Loucy (cell line): Measurements from ENCODE around the gene ZNF747.

Source experiments
- H2AFZ ChIP-seq: fragments of 200-600 bp; sonication (generic); 2 replicates; pipeline ENCODE4 v1.6.0; 2016; ENCODE audit warnings: antibody characterized with exemption, mild to moderate bottlenecking, low read length, moderate library complexity
- H3F3A ChIP-seq: fragments of 200-600 bp; 2 replicates; pipeline ENCODE4 v1.6.0; 2016; ENCODE audit warnings: antibody characterized with exemption, low read depth, mild to moderate bottlenecking
- H3K27me3 ChIP-seq: fragments of 200-600 bp; sonication (generic); 2 replicates; pipeline ENCODE4 v1.6.1; 2014; ENCODE audit warnings: low read length, mild to moderate bottlenecking; ENCODE audit not compliant: insufficient read depth, poor library complexity, severe bottlenecking
- H3K36me3 ChIP-seq: fragments of 200-600 bp; sonication (generic); 2 replicates; pipeline ENCODE4 v1.6.1; 2016; ENCODE audit warnings: low read length; ENCODE audit not compliant: insufficient read depth
- H3K4me1 ChIP-seq: fragments of 200-600 bp; sonication (generic); 2 replicates; pipeline ENCODE4 v1.5.1; 2014; ENCODE audit warnings: low read length, mild to moderate bottlenecking; ENCODE audit not compliant: insufficient read depth, poor library complexity, severe bottlenecking
- H3K4me2 ChIP-seq: fragments of 200-600 bp; sonication (generic); 2 replicates; pipeline ENCODE4 v1.6.0; 2014; ENCODE audit warnings: antibody characterized with exemption, low read length, low read depth, mild to moderate bottlenecking; ENCODE audit not compliant: poor library complexity, severe bottlenecking
- H3K4me3 ChIP-seq: fragments of 200-600 bp; sonication (generic); 2 replicates; pipeline ENCODE4 v1.5.1; 2014; ENCODE audit warnings: low read length, mild to moderate bottlenecking, mixed read lengths; ENCODE audit not compliant: poor library complexity, severe bottlenecking
- H3K79me2 ChIP-seq: fragments of 200-600 bp; sonication (generic); 2 replicates; pipeline ENCODE4 v1.6.1; 2014; ENCODE audit warnings: low read length; ENCODE audit not compliant: insufficient read depth
- H3K9ac ChIP-seq: fragments of 200-600 bp; sonication (generic); 2 replicates; pipeline ENCODE4 v1.6.0; 2014; ENCODE audit warnings: mild to moderate bottlenecking, low read depth, low read length, moderate library complexity; ENCODE audit not compliant: poor library complexity, severe bottlenecking
- H3K9me2 ChIP-seq: fragments of 200-600 bp; sonication (generic); replicated peaks from 2 replicates; pipeline ENCODE4 v1.6.1; 2016; ENCODE audit warnings: low read depth, low read length, mixed read lengths
- H3K9me3 ChIP-seq: fragments of 200-600 bp; sonication (generic); 2 replicates; pipeline ENCODE4 v1.6.1; 2014; ENCODE audit warnings: mild to moderate bottlenecking, antibody characterized with exemption, low read length, low read depth; ENCODE audit not compliant: insufficient read depth
- H4K20me1 ChIP-seq: fragments of 200-600 bp; sonication (generic); 2 replicates; pipeline ENCODE4 v1.6.0; 2014; ENCODE audit warnings: antibody characterized with exemption, low read length, mild to moderate bottlenecking; ENCODE audit not compliant: insufficient read depth, poor library complexity, severe bottlenecking
- CTCF ChIP-seq: fragments of 200-600 bp; sonication (generic); conservative IDR thresholded peaks from 2 replicates; pipeline ENCODE4 v1.5.1; 2014; ENCODE audit warnings: mild to moderate bottlenecking, antibody characterized with exemption, low read length
- EZH2phosphoT487 ChIP-seq: fragments of 200-600 bp; IDR thresholded peaks from 2 replicates; pipeline ENCODE4 v1.6.1; 2018; ENCODE audit warnings: antibody characterized with exemption, mild to moderate bottlenecking, moderate library complexity, borderline replicate concordance

Gene ZNF747

DNA sequence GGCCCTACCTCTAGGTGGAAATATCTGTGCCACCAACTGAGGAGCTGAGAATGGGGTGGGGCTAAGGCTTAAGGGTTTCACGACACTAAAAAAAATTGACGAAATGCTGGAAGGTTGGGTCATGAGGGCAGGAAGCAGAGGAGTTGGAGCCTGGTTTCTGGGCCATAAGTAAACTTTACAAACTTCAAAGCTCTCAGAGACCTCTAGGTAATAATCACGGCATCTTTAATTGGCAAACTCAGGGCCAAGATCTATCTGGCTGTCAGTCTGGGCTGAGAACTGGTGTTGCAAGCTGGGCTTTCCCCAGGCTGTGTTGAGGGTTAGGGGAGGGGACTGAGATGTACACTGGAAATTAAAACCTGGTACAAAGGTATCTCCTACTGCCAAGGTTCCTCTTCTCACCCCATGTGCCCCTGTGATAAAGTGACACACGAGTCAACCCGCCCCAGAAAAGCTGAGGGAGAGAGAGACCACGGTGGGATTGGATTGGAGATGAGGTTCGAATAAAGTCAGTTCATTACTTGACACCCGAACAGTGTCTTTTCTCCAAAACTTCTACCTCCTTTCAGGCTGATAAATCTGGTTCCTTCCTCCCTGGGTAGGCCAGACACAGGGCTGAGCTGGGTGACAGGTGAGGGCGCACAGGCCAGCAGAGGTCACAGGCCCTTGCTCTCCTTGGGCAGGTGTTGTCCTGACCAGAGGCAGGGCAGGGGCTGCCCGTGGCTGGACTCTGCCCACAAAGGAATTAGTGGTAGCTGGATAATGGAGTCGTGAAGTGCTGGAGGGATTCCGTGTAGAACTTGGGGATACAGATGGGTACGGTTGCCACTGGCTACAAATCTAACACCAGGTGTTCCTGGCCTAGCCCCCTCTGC is 4.3 kb downstream of the ZNF747 start:
- TF ChIP-seq CTCF: no peak
- no peak for TF ChIP-seq EZH2phosphoT487
- H3K4me1 ChIP-seq: peaks cover 10% of the 10 kb centered on the region
- peaks cover 15% of the 10 kb centered on the region for H4K20me1 ChIP-seq
- no peaks in the 10 kb centered on the region for H3F3A ChIP-seq
- no peak overlapping the region for H3K9ac ChIP-seq
- H3K4me2 ChIP-seq: no peak overlapping the region
- H3K9me3 ChIP-seq: no peaks in the 10 kb centered on the region
- no peak overlapping the region for H2AFZ ChIP-seq
- no peak overlapping the region for H3K4me3 ChIP-seq
- H3K27me3 ChIP-seq: no peaks in the 10 kb centered on the region
- peaks cover 46% of the 10 kb centered on the region for H3K79me2 ChIP-seq
- H3K36me3 ChIP-seq: no peaks in the 10 kb centered on the region; the same call in 1 of the 2 replicates
- no peaks in the 10 kb centered on the region for H3K9me2 ChIP-seq

DNA sequence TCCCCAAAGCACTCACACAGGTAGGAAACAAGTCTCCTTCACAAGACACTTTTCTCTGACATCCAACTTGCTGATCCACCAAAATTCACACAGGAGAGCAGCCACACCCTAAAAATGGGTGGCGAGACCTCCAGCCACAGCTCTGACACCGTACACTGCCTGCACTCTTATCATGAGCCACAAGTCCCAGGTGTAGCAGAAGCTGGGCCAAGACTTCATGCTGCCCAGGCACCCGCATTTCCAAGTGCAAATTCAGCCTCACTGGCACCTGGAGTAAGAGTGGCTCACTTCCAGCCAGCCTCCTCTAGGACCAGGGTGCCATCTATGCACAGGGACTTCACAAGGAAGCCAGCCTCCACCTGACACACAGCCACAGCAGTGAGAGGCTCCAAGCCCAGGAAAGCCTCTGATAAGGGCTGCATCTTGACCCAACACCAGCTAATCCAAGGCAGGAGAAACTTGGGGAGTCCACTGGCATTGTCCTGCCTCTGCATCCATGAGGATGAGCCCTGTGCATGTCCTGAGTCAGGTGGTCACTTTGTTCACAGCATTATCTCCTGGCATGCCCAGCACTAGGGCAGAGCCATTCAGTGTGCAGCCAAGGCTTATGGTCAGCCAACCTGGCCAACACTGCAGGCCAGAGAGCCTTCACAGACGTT is 5.7 kb downstream of the ZNF747 start:
- Histone ChIP-seq H3K79me2 (peaks cover 36% of the 10 kb centered on the region), H3F3A (no peaks in the 10 kb centered on the region), H2AFZ (no peak overlapping the region), H3K4me3 (no peak overlapping the region), H3K9me3 (no peaks in the 10 kb centered on the region), H3K4me1 (peaks cover 10% of the 10 kb centered on the region), H3K27me3 (no peaks in the 10 kb centered on the region), H3K9me2 (no peaks in the 10 kb centered on the region), H3K4me2 (no peak overlapping the region), H3K9ac (no peak overlapping the region), H4K20me1 (peaks cover 17% of the 10 kb centered on the region), H3K36me3 (no peaks in the 10 kb centered on the region; the same call in 1 of the 2 replicates)
- TF ChIP-seq EZH2phosphoT487 (no peak), CTCF (no peak)

DNA sequence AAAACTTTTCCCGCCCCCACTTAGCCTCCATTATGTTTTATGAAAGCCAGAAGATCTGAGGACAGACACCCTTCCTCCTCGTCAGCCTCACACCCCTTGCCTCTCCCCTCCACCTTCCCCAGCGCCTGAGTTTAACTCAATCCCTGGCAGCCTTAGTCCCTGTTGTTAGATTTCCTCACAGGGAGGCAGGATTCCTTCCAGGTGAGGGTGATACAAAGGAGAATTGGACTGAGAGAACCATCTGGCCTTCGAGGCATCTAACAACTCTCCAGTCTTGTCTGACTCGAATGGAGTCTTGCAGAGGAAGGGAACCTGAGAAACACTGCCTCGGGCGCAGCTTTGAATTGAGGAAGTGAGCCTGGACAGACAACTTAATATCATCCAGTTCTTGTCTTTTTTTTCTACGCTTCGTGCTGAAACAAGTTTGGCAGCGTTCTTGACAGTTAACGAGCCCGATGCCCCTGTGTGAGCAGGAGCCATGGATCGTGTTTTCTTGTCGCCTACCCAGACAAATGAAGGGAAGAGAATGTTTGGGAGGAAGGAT is 7.0 kb downstream of the ZNF747 start:
- peak overlapping the region; percentile 89 for H3K4me2 ChIP-seq
- H3K9ac ChIP-seq: peak overlapping the region; percentile 77
- peaks cover 11% of the 10 kb centered on the region for H4K20me1 ChIP-seq
- peaks cover 24% of the 10 kb centered on the region; the same call in 1 of the 2 replicates for H3K79me2 ChIP-seq
- H3K4me1 ChIP-seq: peaks cover 6% of the 10 kb centered on the region
- TF ChIP-seq EZH2phosphoT487 (no peak), CTCF (no peak)
- H2AFZ ChIP-seq: peak overlapping the region; percentile 50; the same call in 1 of the 2 replicates
- H3F3A ChIP-seq: no peaks in the 10 kb centered on the region
- H3K9me2 ChIP-seq: no peaks in the 10 kb centered on the region
- peak overlapping the region; percentile 67 for H3K4me3 ChIP-seq
- H3K9me3 ChIP-seq: no peaks in the 10 kb centered on the region
- H3K27me3 ChIP-seq: no peaks in the 10 kb centered on the region
- H3K36me3 ChIP-seq: no peaks in the 10 kb centered on the region; the same call in 1 of the 2 replicates
